ENCODE measurements around the gene CLEC16A. TPM values are rescaled to one million over a fixed set of nuclear protein-coding genes. Genes with fewer than 3 reads are reported as not detected.
"Not testable (repeated sequence)": the region's sequence is repeated elsewhere in the genome, so short reads cannot be mapped to it uniquely, and the experiment has no call there.

The CLEC16A gene
- total RNA-seq, 1 experiment from 2014 or later, result 12.7 TPM

DNA sequence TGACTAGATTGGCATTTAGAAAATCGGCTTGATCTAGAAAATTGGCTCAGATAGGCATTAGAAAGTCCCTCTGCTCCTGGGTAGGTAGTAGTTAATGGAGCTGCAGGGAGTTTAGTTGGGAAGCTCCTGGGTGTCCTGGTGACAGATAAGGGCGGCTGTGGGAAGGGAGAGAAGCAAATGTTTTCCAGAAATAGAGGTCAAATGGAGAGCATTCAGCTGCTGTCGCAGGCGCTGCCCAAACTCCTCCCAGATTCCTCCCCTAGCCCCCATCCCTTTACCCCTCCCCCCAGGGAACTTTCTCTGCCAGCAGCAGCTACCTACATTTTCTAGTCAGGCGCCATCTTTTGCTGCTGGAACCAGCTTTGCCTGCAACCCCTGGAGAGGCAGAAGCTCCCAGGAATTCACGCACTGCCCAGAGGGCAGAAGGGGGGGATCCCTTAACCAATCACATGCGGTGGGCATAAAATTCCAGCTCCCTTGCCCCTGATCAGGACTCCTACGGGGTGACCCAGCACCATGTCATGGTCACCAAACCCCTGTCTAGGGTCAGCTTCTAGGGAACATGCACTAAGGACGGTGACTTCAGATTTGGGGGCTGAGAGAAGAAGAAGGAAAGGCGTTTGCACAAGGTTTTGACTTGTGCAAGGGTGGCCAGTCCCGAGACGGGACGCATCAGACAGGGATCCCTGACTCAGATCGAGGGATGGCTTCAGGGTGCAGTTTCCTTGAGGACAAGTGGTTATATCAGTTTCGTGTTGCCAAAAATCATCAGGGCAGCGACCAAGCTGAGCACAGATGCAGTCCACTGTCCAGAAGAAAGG lies 267.8 kb downstream of the CLEC16A start:
- DNase-seq (ENCODE audit: low spot score), result no peak

GRCh38 chr16:11212798-11213196 lies 268.4 kb downstream of the CLEC16A start:
- no peak for DNase-seq (ENCODE audit: low spot score)

DNA sequence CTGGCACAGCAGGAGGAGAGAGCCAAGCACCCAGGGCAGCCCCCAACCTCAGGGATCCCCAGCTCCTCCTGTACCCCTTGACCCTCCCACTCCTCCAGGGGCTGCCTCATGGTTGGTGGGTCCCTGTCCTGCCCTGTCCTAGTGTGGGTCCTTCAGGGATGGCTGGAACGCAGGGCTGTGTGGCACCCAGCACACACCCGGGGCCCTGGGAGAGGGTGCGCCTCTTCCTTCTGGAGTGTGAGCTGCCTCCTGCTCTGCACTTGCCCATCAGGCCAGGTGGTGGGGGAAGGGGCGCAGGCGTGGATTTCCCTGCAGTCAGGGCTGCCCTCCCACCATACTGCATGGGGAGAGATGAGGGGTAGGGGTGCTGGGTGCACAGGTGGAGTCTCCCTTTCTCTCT lies 269.0 kb downstream of the CLEC16A start:
- no peak for DNase-seq (ENCODE audit: low spot score)

DNA sequence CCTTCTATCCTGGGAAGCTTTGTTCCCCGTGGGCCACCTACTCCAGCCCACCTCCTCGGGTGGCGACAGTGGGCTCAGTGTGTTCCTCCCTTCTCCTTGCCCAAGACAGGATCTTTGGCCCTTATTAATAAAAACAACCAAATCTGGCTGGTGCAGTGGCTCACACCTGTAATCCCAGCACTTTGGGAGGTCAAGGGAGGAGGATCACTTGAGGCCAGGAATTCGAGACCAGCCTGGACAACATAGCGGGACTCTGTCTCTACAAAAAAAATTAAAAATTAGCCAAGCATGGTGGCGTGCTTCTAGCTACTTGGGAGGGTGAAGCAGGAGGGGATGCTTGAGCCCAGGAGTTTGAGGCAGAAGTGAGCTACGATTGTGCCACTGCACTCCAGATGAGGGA lies 269.4 kb downstream of the CLEC16A start:
- no peak for DNase-seq (ENCODE audit: low spot score)

DNA sequence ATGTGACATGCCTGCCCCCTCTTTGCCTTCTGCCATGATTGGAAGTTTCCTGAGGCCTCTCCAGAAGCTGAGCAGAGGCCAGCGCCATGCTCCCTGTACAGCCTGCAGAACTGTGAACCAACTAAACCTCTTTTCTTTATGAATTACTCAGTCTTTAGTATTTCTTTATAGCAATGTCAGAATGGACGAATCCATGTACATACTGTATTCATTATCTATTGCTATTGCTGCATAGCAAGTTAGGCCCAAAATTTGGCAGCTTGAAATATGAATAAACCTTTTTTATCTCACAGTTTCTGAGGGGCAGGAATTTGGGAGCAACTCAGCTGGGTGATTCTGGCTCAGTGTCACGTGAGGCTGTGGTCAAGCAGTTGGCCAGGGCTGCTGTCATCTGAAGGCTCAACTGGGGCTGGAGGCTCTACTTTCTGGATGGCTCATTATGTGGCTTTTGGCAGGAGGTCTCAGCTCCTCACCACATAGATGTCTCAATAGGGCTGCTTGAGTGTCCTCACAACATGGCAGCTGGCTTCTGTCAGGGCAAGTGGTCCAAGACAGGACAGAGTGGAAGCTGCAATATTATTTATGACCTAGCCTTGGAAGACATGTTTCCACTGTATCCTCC lies 271.7 kb downstream of the CLEC16A start:
- no peak for DNase-seq (ENCODE audit: low spot score)

GRCh38 chr16:11217651-11218603 lies 273.6 kb downstream of the CLEC16A start:
- DNase-seq (ENCODE audit: low spot score), result no peak

DNA sequence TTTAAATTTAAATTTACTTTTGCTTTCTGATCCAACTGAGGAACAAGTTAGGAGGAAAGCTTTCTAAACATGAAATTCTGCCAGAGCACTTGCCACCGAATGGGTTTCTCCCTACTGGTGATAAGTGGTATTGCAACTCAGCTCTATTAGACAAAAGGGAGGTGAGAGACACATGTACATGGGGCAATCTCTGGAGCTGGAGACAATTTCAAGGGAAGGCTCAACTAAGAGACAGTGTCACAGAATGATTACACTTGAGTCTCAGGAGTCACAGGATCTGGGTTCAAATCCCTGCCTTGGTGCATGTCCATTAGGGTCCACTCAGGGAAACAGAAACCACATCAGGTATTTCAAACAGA lies 274.2 kb downstream of the CLEC16A start:
- DNase-seq (ENCODE audit: low spot score), result no peak

- DNase-seq (ENCODE audit: low spot score), result no peak
Observed at GRCh38 chr16:11219178-11219577, 274.8 kb downstream of the CLEC16A start.

GRCh38 chr16:11220507-11220906 lies 276.1 kb downstream of the CLEC16A start:
- not testable (repeated sequence) for DNase-seq (ENCODE audit: low spot score)

GRCh38 chr16:11224096-11224893 lies 279.9 kb downstream of the CLEC16A start:
- no peak for DNase-seq (ENCODE audit: low spot score)

- no peak for DNase-seq (ENCODE audit: low spot score)
Observed at GRCh38 chr16:11224894-11225676, 280.7 kb downstream of the CLEC16A start.

DNA sequence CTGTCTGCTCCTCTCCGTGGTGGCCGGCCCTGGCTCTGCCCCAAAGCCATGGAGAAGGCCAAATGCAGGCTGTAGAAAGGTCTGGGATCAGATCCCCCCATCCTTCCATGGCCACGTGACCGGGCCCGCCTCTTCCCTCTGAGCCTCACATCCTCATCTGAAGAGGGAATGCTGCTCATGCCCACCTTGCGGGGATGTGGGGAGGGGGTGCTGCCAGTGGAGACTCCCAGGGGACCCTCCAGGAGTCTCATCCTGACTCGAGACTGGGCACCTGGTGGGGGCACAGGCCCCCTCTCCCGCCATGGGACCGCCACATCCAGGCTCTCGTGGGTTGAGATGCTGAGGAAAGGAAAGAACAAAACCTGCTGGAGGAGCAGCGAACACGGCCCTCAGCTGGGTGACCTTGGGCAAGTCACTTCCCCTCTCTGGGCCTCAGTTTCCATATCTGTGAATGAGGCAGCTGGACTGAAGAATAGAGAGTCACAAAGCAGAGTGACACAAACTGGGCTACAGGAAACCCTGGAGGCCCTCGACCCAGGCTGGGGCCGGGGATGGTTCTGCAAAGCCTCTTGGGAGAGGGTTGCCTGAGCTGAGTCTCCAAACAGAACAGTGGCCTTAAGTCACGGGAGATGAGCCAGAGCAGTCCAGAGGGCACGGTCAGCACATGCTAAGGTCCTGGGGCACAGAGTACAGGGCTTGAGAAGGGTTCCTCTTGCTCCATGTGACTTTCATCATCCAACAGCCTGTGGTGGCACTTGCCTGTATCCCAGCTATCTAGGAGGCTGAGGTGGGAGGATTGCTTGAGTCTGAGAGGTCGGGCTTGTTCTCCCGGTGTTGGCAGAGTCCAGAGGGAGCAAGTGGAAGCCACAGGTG lies 281.5 kb downstream of the CLEC16A start:
- no peak for DNase-seq (ENCODE audit: low spot score)

- no peak for DNase-seq (ENCODE audit: low spot score)
Observed at GRCh38 chr16:11229432-11229831, 285.1 kb downstream of the CLEC16A start.

DNA sequence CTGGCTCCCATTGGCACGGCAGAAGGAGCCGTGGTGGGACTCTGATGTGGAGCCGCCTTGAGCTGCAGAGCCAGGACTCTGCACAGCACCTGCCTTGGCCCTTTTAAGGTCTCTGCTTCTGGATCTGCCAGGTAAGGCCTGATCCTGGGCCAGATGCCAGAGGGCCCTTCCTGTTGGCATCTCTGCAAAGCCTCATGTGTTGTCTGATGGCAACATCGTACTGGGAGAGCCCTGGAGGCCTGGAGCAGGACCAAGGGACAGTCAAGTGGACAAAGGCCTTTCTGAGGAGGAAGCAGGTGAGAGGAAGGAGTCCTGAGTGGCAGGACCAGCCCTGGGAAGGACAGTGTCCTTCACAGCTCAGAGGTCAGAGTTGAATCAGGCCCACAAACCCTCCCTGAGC lies 285.5 kb downstream of the CLEC16A start:
- no peak for DNase-seq (ENCODE audit: low spot score)

DNA sequence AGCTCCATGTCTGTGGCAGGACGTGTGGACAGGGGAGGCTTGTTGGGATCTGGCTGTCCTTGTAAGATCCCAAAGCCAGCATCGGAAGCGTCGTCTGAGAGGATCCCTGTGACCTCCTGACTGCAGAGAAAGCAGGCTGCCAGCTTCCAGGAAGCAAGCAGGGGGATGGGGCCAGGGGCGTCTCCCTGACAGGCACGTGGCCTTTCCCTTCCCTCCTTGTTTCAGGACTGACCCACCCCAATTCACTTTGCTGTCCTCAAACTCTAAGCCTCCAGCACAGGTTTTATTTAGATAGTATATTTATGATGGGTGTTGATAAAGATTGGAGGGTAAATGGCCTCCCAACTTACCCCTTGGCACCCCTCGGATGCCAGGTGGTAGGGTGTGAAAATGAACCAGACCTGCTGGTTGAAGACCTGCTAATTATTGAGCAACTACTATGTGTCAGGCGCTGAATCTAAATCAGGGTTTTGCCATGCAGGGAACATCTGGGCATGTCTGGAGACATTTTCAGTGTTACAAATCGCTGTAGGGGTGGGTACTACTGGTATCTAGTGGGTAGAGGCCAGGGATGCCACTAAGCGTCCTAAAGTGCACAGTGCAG lies 287.1 kb downstream of the CLEC16A start:
- DNase-seq (ENCODE audit: low spot score), result no peak

Data from HT-29 (cell line).